ENCODE data around the gene SCYGR6.
"Not testable (repeated sequence)": the region's sequence is repeated elsewhere in the genome, so short reads cannot be mapped to it uniquely, and the experiment has no call there.

Gene SCYGR6

DNA sequence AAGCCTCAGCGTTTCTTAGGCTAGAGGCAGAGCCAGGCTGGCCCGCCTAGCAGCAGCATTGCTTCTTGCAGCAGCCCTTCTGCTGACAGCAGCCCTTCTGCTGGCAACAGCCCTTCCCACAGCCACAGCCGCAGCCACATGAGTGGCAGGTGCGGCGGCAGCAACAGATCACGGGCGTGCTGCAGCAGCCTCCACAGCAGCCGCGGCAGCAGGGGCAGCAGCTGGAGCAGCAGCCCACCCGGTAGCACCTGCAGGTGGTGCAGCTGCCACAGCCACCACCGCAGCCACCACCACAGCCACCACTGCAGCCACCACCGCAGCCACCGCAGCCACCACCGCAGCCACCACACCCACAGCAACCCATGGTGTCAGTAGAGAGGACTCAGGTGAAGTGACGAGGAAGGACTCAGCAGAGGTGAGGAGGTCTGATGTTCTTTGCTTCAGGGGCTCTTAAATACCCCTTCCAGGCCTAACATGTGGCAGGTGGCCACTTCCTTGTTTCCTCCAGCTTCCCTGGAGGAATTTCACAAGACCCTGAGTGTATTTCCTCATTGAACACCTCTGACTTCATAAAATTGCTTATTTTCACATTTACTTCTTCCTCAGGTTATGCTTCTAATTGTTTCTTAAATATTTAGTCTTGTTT is at the start of gene SCYGR6:
TSS of gene SCYGR6 (minus strand) at position 364 of the 646 bp plus-strand sequence. CDS start at position 364, 0 bp downstream.
- DNase-seq (ENCODE audit: low spot score) = no peak

DNA sequence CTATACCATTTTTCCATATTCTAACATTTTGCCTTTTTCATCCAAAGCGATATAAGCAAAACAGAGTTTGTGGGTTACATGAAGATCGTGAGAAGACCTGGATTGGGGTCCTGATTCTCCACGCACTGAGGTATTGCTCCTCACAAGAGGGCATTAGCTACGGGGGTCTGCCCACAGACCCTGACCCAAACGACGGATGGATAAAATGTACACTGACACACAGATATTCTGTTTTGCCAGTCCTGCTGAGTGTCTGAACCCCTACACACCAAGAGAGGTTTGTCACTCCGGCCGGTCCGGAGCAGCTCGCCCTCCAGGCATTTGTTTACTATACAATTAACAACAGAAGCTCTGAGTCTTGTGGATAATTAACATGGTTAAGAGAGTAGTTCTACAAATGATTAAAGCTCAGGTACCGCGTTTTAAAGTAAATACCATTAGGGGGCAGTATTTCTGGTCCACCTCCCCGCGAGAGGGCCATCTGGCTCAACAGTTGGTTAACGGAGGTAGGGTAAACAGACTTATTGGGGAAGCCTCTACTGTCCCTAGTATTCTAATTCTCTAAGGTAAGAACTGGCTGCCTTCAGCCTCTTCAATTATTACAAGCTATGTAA is 49.6 kb upstream of the SCYGR6 start:
- no peak for DNase-seq (ENCODE audit: low spot score)

DNA sequence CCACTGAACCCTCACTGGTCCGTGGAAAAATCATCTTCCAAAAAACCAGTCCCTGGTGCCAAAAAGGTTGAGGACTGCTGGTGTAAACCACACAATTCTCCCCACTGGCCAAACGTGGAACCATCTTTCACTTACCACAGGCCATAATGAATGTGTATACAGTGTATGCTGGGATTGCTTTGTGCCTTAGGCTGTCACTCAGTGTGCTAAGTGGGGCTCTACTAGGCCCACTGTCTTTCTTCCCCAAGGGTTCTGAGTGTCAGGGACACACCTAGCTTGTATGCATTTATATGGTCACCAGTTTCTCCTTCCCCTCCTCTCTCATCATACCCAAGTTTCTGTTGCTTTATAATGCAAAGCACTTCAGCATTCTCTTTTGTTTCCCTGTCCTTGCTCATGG is 48.4 kb upstream of the SCYGR6 start:
- no peak for DNase-seq (ENCODE audit: low spot score)

DNA sequence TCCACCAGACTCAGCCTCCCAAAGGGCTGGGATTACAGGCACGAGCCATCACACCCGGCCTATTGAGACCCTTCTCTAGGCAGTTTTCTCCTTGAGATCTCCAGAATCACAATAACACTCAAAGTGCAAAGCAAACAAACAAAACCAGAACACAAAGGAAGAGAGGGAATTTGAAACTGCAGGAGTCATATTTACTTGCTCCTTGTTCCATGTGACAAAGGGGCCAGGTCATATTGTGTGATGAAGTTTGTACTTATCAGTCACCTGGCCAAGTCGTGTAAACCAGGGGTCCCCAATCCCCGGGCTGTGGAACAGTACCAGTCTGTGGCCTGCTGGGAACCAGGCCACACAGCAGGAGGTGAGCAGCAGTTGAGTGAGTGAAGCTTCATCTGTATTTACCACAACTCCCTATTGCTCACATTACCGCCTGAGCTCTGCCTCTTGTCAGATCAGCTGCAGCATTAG is 47.7 kb upstream of the SCYGR6 start:
- no peak for DNase-seq (ENCODE audit: low spot score)

DNA sequence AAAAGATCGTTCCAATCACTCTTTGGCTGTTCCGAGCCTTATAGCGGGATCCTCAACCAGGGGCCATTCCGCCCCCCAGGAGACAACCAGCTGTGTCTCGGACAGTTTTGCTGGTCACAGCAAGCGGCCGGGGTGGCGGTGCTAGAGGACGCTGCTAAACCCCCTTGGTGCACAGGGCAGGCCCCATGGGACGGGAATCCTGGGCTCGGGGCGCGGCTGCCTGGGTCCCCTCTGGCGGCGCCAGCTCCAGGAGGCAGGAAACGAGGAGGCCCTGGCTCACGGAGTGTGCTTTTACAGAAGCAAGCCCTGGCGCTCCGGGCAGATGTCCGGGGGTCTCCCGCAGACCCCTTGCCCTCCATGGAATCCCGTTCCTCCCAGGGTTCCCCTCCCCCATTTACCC is 43.3 kb upstream of the SCYGR6 start:
- DNase-seq (ENCODE audit: low spot score) = no peak

DNA sequence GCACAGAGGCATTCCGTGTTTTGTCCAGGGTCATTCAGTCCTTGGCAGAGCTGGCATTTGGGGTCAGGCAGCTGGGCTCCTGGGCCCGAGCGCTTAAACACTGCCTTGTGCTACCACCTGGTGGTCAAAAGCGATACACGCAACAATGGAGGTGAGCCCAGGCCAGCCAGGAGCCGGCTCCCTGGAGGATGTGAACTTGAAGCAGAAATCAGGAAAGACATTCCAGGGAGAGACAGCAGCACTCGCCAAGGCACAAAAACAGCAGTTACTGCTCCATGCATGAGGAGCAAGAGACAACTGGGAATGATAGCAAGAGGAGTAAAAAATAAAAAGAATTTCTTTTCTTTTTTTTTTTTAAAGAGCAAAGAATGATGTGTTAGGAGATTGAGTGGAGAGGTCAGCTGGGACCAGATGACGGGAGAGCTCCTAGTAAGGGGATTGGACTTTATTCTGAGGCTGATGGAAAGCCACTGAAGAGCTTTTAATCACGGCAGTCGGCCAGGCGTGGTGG is 41.9 kb upstream of the SCYGR6 start:
- peak; percentile 74 for DNase-seq (ENCODE audit: low spot score)

- no peak for DNase-seq (ENCODE audit: low spot score)
Observed at GRCh38 chr2:227765788-227766372, 41.3 kb upstream of the SCYGR6 start.

GRCh38 chr2:227761740-227762476 is 37.4 kb upstream of the SCYGR6 start:
- DNase-seq (ENCODE audit: low spot score) = no peak

DNA sequence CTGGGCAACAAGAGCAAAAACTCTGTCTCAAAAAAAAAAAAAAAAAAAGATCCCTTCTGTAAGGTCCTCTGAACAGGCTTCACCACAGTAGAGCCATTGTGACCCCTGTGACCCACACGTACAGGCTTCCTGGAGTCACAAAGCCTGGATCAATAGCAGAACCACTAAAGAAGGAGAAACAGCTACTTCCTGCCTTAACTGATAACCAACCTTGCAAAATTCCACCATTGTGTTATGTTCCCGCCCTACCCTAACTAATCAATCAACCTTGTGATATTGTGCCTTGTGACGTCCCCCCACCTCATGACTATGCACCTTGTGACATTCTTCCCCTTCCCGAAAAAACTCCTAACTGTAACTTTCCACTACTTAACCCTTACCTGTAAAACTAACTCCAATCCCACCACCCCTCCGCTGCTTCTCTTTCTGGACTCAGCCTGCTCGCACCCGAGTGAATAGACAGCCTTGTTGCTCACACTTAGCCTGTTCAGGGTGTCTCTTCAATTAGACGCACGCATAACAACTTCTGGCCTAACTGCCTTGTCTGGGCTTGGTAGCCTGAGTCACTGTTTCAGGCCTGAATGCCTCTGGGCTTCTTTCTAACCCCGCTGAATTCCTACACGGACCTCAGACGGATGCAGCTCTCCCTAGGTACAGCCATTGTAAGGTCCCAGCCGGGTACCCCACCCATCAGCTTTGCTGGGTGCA is 35.0 kb upstream of the SCYGR6 start:
- no peak for DNase-seq (ENCODE audit: low spot score)

GRCh38 chr2:227756261-227756660 is 31.7 kb upstream of the SCYGR6 start:
- DNase-seq (ENCODE audit: low spot score) = not testable (repeated sequence)

GRCh38 chr2:227748079-227748478 is 23.5 kb upstream of the SCYGR6 start:
- no peak for DNase-seq (ENCODE audit: low spot score)

DNA sequence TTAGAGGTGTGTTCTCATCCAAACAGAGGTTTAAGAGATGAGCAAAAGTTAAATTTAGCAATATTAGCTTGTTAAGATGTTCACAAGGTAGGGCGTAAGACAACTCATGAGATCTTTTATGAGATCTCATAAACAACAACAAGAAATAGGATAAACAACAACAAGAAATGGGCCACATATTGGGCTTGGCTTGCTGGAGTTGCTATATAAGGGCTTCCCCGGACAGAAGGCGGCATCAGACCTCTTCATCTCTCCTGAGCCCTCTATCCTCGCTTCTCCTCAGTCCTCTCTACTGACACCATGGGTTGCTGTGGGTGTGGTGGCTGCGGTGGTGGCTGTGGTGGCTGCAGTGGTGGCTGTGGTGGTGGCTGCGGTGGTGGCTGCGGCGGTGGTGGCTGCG is 21.0 kb upstream of the SCYGR6 start, which contains the start of gene SCYGR8:
TSS of gene SCYGR8 (plus strand) at position 301 of the 400 bp plus-strand sequence. CDS start at position 301, 0 bp downstream.
- no peak for DNase-seq (ENCODE audit: low spot score)

GRCh38 chr2:227740705-227741104 is 16.1 kb upstream of the SCYGR6 start:
- not testable (repeated sequence) for DNase-seq (ENCODE audit: low spot score)

DNA sequence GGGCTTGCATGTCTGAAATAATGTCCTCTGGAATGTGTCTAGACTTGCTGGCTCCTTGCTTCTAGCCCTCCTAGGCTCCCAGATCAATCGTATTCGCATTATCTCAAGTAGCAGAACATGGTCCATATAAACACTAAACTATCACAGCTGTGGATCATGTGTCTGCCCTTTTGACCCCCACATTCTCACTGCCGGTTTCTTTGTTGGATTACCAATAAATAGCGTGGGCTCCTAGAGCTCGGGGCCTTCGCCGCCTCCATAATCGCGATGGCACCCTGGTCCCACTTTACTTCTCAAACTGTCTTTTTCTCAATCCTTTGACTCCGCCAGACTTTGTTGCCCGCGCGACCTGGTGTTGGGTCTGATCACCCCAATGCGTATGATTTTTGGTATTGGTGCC is 14.8 kb upstream of the SCYGR6 start:
- DNase-seq (ENCODE audit: low spot score) = no peak

DNA sequence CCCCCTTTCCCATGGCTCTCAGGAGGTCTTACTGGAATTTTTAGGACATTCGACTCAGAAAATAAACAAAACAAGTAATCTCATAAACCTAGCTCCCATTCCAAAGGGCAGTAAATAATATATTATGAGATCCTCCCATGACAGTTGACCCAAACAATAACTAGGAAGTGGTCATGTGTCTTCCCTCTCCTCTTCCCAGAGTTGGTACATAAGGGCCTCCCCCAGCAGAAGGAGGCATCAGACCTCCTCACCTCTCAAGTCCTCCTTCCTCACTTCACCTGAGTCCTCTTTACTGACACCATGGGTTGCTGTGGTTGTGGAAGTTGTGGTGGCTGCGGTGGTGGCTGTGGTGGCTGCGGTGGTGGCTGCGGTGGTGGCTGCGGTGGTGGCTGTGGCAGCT is 3.5 kb upstream of the SCYGR6 start, which contains the start of gene SCYGR7:
TSS of gene SCYGR7 (plus strand) at position 301 of the 400 bp plus-strand sequence. CDS start at position 301, 0 bp downstream.
- DNase-seq (ENCODE audit: low spot score) = no peak

DNA sequence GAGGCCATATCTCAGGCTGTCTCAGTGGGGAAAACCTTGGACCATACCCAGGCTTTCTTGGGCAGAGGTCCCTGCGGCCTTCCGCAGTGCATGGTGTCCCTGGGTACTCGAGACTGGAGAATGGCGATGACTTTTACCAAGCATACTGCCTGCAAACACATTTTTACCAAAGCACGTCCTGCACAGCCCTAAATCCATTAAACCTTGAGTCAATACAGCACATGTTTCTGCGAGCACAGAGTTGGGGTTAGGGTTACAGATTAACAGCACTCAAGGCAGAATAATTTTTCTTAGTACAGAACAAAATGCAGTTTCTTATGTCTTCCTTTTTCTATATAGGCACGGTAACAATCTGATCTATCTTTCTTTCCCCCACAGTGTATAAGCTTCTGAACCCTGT is 1.7 kb downstream of the SCYGR6 start:
- DNase-seq (ENCODE audit: low spot score) = not testable (repeated sequence)

- no peak for DNase-seq (ENCODE audit: low spot score)
Observed at GRCh38 chr2:227720680-227721079, 3.9 kb downstream of the SCYGR6 start.

- no peak for DNase-seq (ENCODE audit: low spot score)
Observed at GRCh38 chr2:227719641-227720040, 4.9 kb downstream of the SCYGR6 start.

- peak; percentile 32 for DNase-seq (ENCODE audit: low spot score)
Observed at GRCh38 chr2:227717687-227718567, 6.6 kb downstream of the SCYGR6 start, which contains the start of gene SLC19A3. Gene SLC19A3 (minus strand): TSS chr2:227718028. CDS start chr2:227702318, 15,710 bp downstream.

- DNase-seq (ENCODE audit: low spot score) = no peak
Observed at GRCh38 chr2:227716501-227716900, 8.1 kb downstream of the SCYGR6 start.
